HL-60 (cell line): ENCODE results near the gene COL25A1.

Source experiments
- DNase-seq, 2 experiments: peaks; one replicate each; pipeline ENCODE4 v3.0.0-alpha.2; 2010 to 2020; ENCODE audit warnings: low read depth in 1 of 2, low spot score in 1 of 2
- H3K27ac ChIP-seq: fragments of 250-450 bp; sonication (Bioruptor Pico); replicated peaks from 2 replicates; pipeline ENCODE4 v1.5.1; 2020; ENCODE audit warnings: mild to moderate bottlenecking, moderate library complexity
- H3K27me3 ChIP-seq: fragments of 250-450 bp; sonication (Bioruptor Pico); 2 replicates; pipeline ENCODE4 v1.5.1; 2021; ENCODE audit warnings: mild to moderate bottlenecking, moderate library complexity; ENCODE audit not compliant: insufficient read depth, poor library complexity, severe bottlenecking
- H3K4me3 ChIP-seq: replicated peaks from 2 replicates; pipeline ENCODE4 v1.5.1; 2011; ENCODE audit warnings: mild to moderate bottlenecking, control low read depth, low read length; ENCODE audit not compliant: insufficient read depth
- GABPA ChIP-seq: IDR thresholded peaks from 2 replicates; pipeline ENCODE4 v1.6.1; 2012; ENCODE audit warnings: low read depth
- POLR2AphosphoS5 ChIP-seq: IDR thresholded peaks from 2 replicates; pipeline ENCODE4 v1.6.1; 2012; ENCODE audit warnings: low read depth
- REST ChIP-seq: IDR thresholded peaks from 2 replicates; pipeline ENCODE4 v1.6.1; 2012; ENCODE audit warnings: low read depth; ENCODE audit not compliant: insufficient replicate concordance
- SPI1 ChIP-seq: IDR thresholded peaks from 2 replicates; pipeline ENCODE4 v1.6.1; 2012; ENCODE audit warnings: low read depth, mild to moderate bottlenecking, borderline replicate concordance
- TF ChIP-seq, protein P1 (sequence below): IDR thresholded peaks from one replicate; pipeline ENCODE4 v1.5.1; 2011; ENCODE audit warnings: low read length, control low read depth, inconsistent platforms; ENCODE audit not compliant: insufficient read depth

Gene COL25A1

DNA sequence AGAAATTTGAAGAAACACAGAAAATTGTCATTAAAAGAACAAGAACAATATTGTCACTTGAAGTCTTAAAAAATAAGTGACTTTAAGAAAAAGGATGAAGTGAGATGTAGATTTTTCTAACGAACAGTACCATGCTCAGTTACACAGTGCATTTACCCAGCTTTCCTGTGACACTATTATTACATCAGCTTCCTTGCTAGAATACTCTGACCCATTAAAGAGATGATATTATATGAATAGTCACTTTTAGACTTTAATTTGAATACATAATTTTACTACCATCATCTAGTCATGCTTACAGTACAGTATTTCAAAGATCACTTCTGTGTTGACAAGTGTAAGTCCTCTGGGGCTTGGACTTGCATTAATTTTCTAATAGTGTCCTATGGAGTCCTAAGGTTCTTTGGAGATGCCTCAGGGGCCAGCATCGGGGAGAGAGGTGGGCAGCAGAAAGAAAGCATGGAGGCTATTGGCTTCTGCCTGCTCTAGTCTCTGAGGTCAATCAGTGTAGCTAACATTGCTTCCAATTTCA lies 10.7 kb downstream of the COL25A1 start:
- TF ChIP-seq GABPA (no peak), SPI1 (no peak), POLR2AphosphoS5 (no peak), REST (no peak)
- TF ChIP-seq, protein P1, sequence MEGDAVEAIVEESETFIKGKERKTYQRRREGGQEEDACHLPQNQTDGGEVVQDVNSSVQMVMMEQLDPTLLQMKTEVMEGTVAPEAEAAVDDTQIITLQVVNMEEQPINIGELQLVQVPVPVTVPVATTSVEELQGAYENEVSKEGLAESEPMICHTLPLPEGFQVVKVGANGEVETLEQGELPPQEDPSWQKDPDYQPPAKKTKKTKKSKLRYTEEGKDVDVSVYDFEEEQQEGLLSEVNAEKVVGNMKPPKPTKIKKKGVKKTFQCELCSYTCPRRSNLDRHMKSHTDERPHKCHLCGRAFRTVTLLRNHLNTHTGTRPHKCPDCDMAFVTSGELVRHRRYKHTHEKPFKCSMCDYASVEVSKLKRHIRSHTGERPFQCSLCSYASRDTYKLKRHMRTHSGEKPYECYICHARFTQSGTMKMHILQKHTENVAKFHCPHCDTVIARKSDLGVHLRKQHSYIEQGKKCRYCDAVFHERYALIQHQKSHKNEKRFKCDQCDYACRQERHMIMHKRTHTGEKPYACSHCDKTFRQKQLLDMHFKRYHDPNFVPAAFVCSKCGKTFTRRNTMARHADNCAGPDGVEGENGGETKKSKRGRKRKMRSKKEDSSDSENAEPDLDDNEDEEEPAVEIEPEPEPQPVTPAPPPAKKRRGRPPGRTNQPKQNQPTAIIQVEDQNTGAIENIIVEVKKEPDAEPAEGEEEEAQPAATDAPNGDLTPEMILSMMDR, result no peak

DNA sequence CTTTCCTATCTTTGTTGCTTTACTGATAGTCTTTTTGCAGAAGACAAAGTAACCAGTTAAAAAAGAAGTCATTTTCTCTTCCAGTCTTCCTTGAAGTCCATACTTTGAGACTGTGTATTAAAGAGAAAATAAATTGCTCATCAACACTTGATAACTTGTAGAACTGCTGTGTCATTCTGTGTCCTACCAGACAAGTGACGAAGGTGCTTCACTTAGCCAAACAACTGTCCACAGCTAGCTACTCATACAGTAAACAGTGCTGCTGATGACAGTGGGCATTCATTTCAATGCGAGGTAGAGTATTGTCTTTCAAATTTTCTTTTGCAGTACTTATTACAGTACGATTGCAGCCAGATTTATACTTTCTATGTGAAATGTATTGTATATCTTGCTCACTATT lies 11.5 kb downstream of the COL25A1 start:
- Histone ChIP-seq H3K27ac (no peak overlapping the region), H3K27me3 (no peaks in the 10 kb centered on the region), H3K4me3 (no peak overlapping the region)
- TF ChIP-seq REST (no peak), POLR2AphosphoS5 (no peak), SPI1 (no peak), GABPA (no peak)
- TF ChIP-seq, protein P1, result no peak
- no peak for DNase-seq

More for the DNA sequence above, 10.7 kb downstream of the COL25A1 start:
- no peak for DNase-seq
- Histone ChIP-seq H3K27me3 (no peaks in the 10 kb centered on the region), H3K27ac (no peak overlapping the region), H3K4me3 (no peak overlapping the region)

DNA sequence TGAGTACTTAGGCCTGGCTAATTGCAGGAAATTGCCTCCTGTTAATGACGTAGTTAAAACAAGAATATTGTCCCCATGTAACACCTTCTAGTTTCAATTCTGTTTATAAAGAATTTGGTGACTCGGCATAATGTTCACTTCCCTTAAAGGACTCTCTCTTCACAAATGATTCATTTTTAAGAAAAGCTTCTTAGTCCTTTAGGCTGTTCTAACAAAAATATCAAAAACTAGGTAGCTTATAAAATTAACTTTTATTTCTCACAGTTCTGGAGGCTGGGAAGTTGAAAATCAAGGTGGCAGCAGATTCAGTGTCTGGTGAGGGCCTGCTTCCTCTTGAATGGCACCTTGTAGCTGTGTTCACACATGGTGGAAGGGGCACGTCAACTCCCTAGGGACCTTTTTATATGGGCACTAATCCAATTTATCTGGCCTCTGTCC lies 23.8 kb downstream of the COL25A1 start:
- TF ChIP-seq GABPA, result no peak
- TF ChIP-seq SPI1, result no peak
- TF ChIP-seq POLR2AphosphoS5, result no peak
- TF ChIP-seq, protein P1, result no peak
- TF ChIP-seq REST, result no peak
- DNase-seq, result no peak

More for the DNA sequence above, 23.8 kb downstream of the COL25A1 start:
- Histone ChIP-seq H3K27me3 (no peaks in the 10 kb centered on the region), H3K4me3 (no peak overlapping the region), H3K27ac (no peak overlapping the region)
